Immature natural killer cell (primary cell): ENCODE measurements around the gene SLC47A2. TPM values are rescaled to one million over a fixed set of nuclear protein-coding genes. Genes with fewer than 3 reads are reported as not detected.

Experiments used
- DNase-seq, 3 donors: peaks; one replicate each; pipeline ENCODE4 v3.0.0; 2022; ENCODE audit warnings: mixed read lengths in 1 of 3
- H3K27ac Mint-ChIP-seq, 6 donors: one replicate each; pipeline ENCODE4 v1.8.0; 2020; ENCODE audit warnings: mixed read lengths in 6 of 6, mild to moderate bottlenecking in 5 of 6, inconsistent platforms in 4 of 6, moderate library complexity in 3 of 6
- H3K27me3 Mint-ChIP-seq, 3 donors: one replicate each; pipeline ENCODE4 v1.8.0; 2020 to 2021; ENCODE audit warnings: low read depth in 3 of 3, mild to moderate bottlenecking in 3 of 3, mixed read lengths in 3 of 3, moderate library complexity in 3 of 3, inconsistent platforms in 1 of 3
- H3K36me3 Mint-ChIP-seq, 3 donors: one replicate each; pipeline ENCODE4 v1.8.0; 2020; ENCODE audit warnings: mixed read lengths in 3 of 3, inconsistent platforms in 2 of 3, mild to moderate bottlenecking in 2 of 3
- H3K4me1 Mint-ChIP-seq, 2 donors: one replicate each; pipeline ENCODE4 v1.8.0; 2020; ENCODE audit warnings: inconsistent platforms in 2 of 2, mild to moderate bottlenecking in 2 of 2, mixed read lengths in 2 of 2, moderate library complexity in 1 of 2
- H3K4me3 Mint-ChIP-seq, 5 donors: one replicate each; pipeline ENCODE4 v1.8.0; 2020; ENCODE audit warnings: mild to moderate bottlenecking in 5 of 5, mixed read lengths in 5 of 5, inconsistent platforms in 3 of 5, moderate library complexity in 3 of 5
- H3K9me3 Mint-ChIP-seq, 6 donors: one replicate each; pipeline ENCODE4 v1.8.0; 2020; ENCODE audit warnings: mild to moderate bottlenecking in 6 of 6, mixed read lengths in 6 of 6, inconsistent platforms in 4 of 6, moderate library complexity in 3 of 6
- polyA plus RNA-seq, 3 donors: library from polyadenylated mRNA; unstranded; fragments of 300-500 nt; fragmentation: Illumina TruSeq; gene quantifications; one replicate each; pipeline ENCODE4 v1.2.3, GENCODE V29; 2021

The SLC47A2 gene
- polyA plus RNA-seq, 3 donors from 2014 or later, result not detected

GRCh38 chr17:19631905-19632304, 84.5 kb downstream of the SLC47A2 start:
- no peaks in the 10 kb centered on the region for H3K4me1 Mint-ChIP-seq
- no peak overlapping the region for H3K27ac Mint-ChIP-seq
- DNase-seq, result no peak
- peaks cover 0 to 7% (median 6%) of the 10 kb centered on the region in 3 donors for H3K27me3 Mint-ChIP-seq
- H3K4me3 Mint-ChIP-seq, result no peak overlapping the region
- peaks cover 0 to 2% (median 0%) of the 10 kb centered on the region in 6 donors for H3K9me3 Mint-ChIP-seq
- no peaks in the 10 kb centered on the region for H3K36me3 Mint-ChIP-seq

GRCh38 chr17:19630661-19631060, 85.7 kb downstream of the SLC47A2 start:
- Mint-ChIP-seq H3K4me3 (no peak overlapping the region), H3K4me1 (no peaks in the 10 kb centered on the region), H3K27ac (no peak overlapping the region), H3K9me3 (peaks cover 0 to 2% (median 0%) of the 10 kb centered on the region in 6 donors), H3K36me3 (no peaks in the 10 kb centered on the region), H3K27me3 (peaks cover 0 to 7% (median 6%) of the 10 kb centered on the region in 3 donors)
- DNase-seq, result no peak

GRCh38 chr17:19630035-19630434, 86.3 kb downstream of the SLC47A2 start:
- Mint-ChIP-seq H3K9me3 (peaks cover 0 to 2% (median 0%) of the 10 kb centered on the region in 6 donors), H3K27ac (no peak overlapping the region), H3K4me3 (no peak overlapping the region), H3K4me1 (no peaks in the 10 kb centered on the region), H3K36me3 (no peaks in the 10 kb centered on the region), H3K27me3 (peaks cover 0 to 6% (median 4%) of the 10 kb centered on the region in 3 donors)
- DNase-seq, result no peak

GRCh38 chr17:19629449-19629848, 86.9 kb downstream of the SLC47A2 start:
- H3K4me1 Mint-ChIP-seq, result no peaks in the 10 kb centered on the region
- H3K4me3 Mint-ChIP-seq, result no peak overlapping the region
- H3K36me3 Mint-ChIP-seq, result no peaks in the 10 kb centered on the region
- H3K27ac Mint-ChIP-seq, result no peak overlapping the region
- H3K27me3 Mint-ChIP-seq, result peaks cover 0 to 7% (median 1%) of the 10 kb centered on the region in 3 donors
- DNase-seq, result no peak
- H3K9me3 Mint-ChIP-seq, result peaks cover 0 to 2% (median 0%) of the 10 kb centered on the region in 6 donors

Other genes with a start within 250 kb of the SLC47A2 start
- under 1 TPM in 1 of 3 donors, not detected in 2; 0.14 TPM for gene SLC47A1, start 182.7 kb downstream of the SLC47A2 start, polyA plus RNA-seq
- 10 to 100 TPM; 19.8 to 37.4 (median 32.9) TPM for gene ALDH3A2, start 67.8 kb downstream of the SLC47A2 start, polyA plus RNA-seq
- gene ALDH3A1, start 31.7 kb upstream of the SLC47A2 start, polyA plus RNA-seq, result under 1 TPM in 2 of 3 donors, not detected in 1; 0.31 to 0.43 TPM
- gene ULK2, start 151.4 kb upstream of the SLC47A2 start, polyA plus RNA-seq, result 10 to 100 TPM in 2 of 3 donors, 1 to 10 TPM in 1; 6.5 to 13.4 (median 10.6) TPM